ENCODE data around the gene MAGI1.

DNA sequence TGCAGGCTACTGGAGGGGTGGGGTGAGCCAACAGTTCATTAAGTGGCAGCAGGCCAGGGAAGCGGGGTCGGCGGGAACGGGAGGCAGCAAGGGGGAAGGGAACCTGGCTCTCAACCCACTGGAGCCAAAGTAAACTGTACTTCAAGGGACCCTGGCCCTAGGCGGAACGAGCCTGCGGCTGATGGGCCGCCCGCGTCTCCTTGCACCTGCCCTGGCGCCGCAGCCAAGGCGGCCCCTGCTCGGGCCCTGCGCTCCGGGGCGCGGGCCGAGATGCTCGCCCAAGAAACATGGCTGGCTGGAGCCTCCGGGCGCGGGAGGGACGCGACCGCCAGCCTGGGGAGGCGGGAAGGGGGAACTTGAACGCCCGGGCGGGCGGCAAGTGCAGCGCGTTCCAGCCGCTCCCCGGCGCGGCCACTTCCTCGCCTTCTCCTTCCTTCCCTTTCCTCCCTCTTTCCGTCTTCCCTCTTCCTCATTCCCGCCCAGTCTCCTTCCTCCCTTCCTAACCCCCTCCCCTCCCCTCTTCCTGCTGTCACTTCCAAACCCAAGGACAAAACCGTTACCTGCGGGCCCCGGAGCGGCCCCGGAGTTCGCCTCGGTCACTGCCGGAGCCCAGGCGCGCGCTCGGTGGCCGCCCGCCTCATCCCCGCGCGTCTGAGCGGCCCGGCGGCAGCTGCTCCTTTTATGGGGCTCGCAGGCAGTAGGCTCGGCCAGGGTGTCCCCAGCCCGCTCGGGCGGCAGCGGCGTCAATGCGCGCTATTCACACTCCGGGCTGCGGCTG lies 489.7 kb downstream of the MAGI1 start:
- TF ChIP-seq SP1 (IDR thresholded peaks at IDR 0.05) = no peak
- no peak for TF ChIP-seq L3MBTL2 (conservative IDR thresholded peaks at IDR 0.05)
- TF ChIP-seq FOXA1 (IDR thresholded peaks at IDR 0.05) = no peak
- no peak for TF ChIP-seq BHLHE40 (IDR thresholded peaks at IDR 0.05; ENCODE audit: borderline replicate concordance)
- TF ChIP-seq FOXK2 (IDR thresholded peaks at IDR 0.05) = no peak
- no peak for TF ChIP-seq ZNF384 (IDR thresholded peaks at IDR 0.05)
- no peak for TF ChIP-seq FOXM1 (IDR thresholded peaks at IDR 0.05; ENCODE audit: borderline replicate concordance)
- TF ChIP-seq, protein P1, sequence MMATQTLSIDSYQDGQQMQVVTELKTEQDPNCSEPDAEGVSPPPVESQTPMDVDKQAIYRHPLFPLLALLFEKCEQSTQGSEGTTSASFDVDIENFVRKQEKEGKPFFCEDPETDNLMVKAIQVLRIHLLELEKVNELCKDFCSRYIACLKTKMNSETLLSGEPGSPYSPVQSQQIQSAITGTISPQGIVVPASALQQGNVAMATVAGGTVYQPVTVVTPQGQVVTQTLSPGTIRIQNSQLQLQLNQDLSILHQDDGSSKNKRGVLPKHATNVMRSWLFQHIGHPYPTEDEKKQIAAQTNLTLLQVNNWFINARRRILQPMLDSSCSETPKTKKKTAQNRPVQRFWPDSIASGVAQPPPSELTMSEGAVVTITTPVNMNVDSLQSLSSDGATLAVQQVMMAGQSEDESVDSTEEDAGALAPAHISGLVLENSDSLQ (IDR thresholded peaks at IDR 0.05) = no peak
- TF ChIP-seq LEF1 (IDR thresholded peaks at IDR 0.05; ENCODE audit: borderline replicate concordance) = no peak
- TF ChIP-seq TARDBP (IDR thresholded peaks at IDR 0.05) = no peak

Data from HEK293T (cell line).